Measurements from ENCODE around the gene KIAA2012.

GRCh38 chr2:202187570-202187969 is 114.5 kb downstream of the KIAA2012 start:
- TF ChIP-seq EZH2phosphoT487 (IDR thresholded peaks at IDR 0.05; ENCODE audit: borderline replicate concordance, low read length): no peak
- no peak for TF ChIP-seq CTCF (IDR thresholded peaks at IDR 0.05; ENCODE audit: low read depth, low read length, poor library complexity, severe bottlenecking)
